GM12873 (cell line): ENCODE data around the gene PEX16.

ENCODE experiments used
- CTCF ChIP-seq: IDR thresholded peaks from 2 replicates; pipeline ENCODE4 v1.5.1; 2012; ENCODE audit warnings: low read depth, mild to moderate bottlenecking, moderate library complexity, low read length, control low read depth; ENCODE audit not compliant: insufficient read depth; ENCODE audit errors: missing control alignments

PEX16 gene

DNA sequence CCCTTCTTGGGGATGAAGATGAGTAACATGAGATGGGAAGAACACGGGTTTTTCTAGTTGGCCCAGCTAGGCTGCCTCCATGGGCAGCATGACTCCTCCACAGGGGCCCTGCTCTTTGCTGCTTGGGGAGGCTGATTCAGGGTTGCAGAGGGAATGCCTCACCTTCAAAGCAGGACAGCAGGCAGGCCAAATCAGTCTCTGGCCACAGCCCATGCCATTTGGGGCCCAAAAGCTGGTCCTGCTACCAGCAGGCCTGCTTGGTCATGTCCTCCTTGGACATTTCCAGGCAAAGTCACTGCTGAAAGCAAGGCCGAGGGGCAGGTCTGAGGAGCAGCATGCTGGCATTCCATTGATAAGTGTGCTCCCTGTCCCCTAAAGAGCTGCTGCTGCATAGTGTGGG is 46.0 kb downstream of the PEX16 start:
- no peak for TF ChIP-seq CTCF

GRCh38 chr11:45870706-45871105 is 47.0 kb downstream of the PEX16 start:
- no peak for TF ChIP-seq CTCF

DNA sequence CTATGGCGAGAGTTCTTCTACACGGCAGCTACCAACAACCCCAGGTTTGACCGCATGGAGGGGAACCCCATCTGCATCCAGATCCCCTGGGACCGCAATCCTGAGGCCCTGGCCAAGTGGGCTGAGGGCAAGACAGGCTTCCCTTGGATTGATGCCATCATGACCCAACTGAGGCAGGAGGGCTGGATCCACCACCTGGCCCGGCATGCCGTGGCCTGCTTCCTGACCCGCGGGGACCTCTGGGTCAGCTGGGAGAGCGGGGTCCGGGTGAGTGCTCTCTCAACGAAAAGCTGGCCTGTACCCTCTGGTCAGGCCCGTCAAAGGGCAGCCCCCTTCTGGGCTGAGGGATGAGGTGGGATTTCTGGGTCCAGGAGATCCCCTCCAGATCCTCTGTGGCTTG is 48.1 kb downstream of the PEX16 start:
- no peak for TF ChIP-seq CTCF

DNA sequence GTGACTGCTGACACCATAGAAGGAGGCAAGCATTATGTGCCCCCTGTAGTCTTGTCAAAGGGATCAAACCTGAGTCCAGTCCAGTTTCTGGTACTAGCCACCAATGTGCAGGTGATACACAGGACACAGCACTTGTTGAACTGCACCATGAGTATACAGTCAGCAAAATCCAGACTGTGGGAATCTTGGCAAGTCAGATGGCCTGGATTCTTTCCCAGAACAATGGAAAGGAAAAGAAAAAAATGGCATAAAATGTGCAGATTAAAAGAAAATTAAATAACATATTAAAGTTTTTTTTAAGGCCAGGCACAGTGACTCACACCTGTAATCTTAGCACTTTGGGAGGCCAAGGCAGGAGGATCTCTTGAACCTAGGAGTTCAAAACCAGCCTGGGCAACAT is 53.6 kb downstream of the PEX16 start:
- no peak for TF ChIP-seq CTCF

DNA sequence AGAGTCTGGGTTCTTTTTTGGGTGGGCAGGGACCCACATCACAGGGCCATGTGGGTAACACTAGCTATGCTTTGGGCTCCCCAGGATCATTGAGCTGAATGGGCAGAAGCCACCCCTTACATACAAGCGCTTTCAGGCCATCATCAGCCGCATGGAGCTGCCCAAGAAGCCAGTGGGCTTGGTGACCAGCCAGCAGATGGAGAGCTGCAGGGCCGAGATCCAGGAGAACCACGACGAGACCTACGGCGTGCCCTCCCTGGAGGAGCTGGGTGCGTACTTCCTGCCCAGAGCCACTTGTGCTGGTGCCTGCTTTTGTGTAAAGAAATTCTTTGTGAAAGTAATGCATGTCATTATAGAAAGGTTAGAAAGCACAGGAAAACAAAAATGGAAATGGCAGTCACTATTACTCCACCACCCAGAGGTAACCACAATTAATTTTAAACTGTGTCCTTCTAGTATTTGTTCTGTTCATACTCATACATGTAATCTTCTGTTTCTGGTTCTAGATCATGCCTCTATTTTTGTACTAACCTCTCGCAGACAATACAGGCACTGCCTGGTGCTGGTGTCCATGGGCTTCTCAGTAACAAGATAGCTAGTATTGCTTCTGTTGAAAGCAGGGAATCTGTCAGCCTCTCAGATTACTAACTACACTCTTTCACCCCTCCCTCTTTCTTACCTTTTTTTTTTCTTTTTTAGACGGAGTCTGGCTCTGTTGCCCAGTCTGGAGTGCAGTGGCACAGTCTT is 56.7 kb downstream of the PEX16 start:
- no peak for TF ChIP-seq CTCF

DNA sequence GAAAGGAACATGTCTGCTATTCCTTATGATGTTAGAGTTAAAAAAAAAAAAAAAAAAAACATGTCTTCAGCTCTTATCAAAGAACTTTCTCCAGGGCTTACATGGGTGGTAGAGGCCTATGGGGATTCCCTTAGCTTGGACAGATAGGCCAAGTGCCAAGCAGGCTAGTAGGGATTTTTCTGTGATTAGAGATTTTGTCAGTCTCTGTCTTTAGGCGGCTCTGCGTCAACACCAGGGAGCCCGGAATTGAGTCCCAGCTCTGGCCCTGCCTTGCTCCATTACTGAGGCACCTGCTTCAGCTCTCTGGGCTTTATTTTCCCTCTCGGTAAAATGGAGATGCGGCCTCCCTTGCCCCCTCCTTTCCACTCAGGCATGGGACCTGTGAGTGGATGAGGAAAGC is 57.3 kb downstream of the PEX16 start:
- TF ChIP-seq CTCF, result no peak
